Astrocyte (in vitro differentiated cells and primary cell): ENCODE measurements around the gene CACNB2.

Experiments used
- CTCF ChIP-seq: IDR thresholded peaks from 2 replicates; pipeline ENCODE4 v1.5.1; 2011; ENCODE audit warnings: low read depth, mild to moderate bottlenecking, inconsistent platforms, low read length, moderate library complexity; ENCODE audit not compliant: insufficient read depth
- EZH2 ChIP-seq: IDR thresholded peaks from 2 replicates; pipeline ENCODE4 v1.6.1; 2012; ENCODE audit warnings: mild to moderate bottlenecking, low read length, inconsistent platforms; ENCODE audit not compliant: insufficient read depth

DNA sequence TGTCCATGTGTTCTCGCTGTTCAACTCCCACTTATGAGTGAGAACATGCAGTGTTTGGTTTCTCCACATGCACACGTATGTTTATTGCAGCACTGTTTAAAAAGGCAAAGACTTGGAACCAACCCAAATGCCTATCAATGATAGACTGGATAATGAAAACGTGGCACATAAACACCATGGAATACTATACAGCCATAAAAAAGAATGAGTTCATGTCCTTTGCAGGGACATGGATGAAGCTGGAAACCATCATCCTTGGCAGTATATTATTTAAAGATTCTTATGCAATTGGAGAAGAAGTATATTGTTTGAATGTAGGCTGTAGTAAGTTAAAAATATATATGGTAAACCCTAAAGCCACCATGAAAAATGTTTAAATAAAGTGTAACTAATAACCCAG lies 7.2 kb upstream of the CACNB2 start:
- TF ChIP-seq CTCF (no peak), EZH2 (no peak)
